GM12878 (cell line): ENCODE results near the gene FRAS1. TPM values are rescaled to one million over a fixed set of nuclear protein-coding genes. Genes with fewer than 3 reads are reported as not detected.

ENCODE experiments used
- ATAC-seq: fragments of 200-7000 bp; cut with Tn5 transposase; 3 replicates; pipeline ENCODE4 v1.9.1; 2020; ENCODE audit warnings: mild to moderate bottlenecking, moderate library complexity
- BruUV-seq: library from RNA; stranded (reverse); fragments of 400-500 nt; replicated peaks from 2 replicates; lab custom pipeline; 2021; lab: Mats Ljungman, UMichigan
- CTCF ChIA-PET: fragments of 300-600 bp; sonication (Branson Sonifier 250); formaldehyde crosslinking; extraction: SDS; loops from one replicate; lab custom pipeline; 2021; ENCODE audit warnings: inconsistent platforms; lab: Yijun Ruan, JAX
- POLR2A ChIA-PET: fragments of 350-600 bp; formaldehyde crosslinking; extraction: SDS; loops from one replicate; lab custom pipeline; 2021; ENCODE audit warnings: inconsistent platforms; lab: Charles Lee
- RAD21 ChIA-PET: fragments of 300-600 bp; sonication (Branson Sonifier 250); formaldehyde crosslinking; loops from one replicate; lab custom pipeline; 2023; ENCODE audit warnings: antibody characterized with exemption; ENCODE audit not compliant: unreplicated experiment; lab: Charles Lee
- SMC1A ChIA-PET: fragments of 300-600 bp; sonication (Branson Sonifier 250); formaldehyde crosslinking; loops from one replicate; lab custom pipeline; 2023; ENCODE audit not compliant: unreplicated experiment, uncharacterized antibody; lab: Charles Lee
- DNase-seq: peaks from one replicate; pipeline ENCODE4 v3.0.0-alpha.2; 2011; ENCODE audit warnings: low read depth, low spot score
- FAIRE-seq: peaks from 3 replicates; lab custom pipeline; 2011; peaks lifted over from hg19 to GRCh38; lab: Jason Lieb, UNC
- H2AFZ ChIP-seq: 2 replicates; pipeline ENCODE4 v1.6.0; 2011; ENCODE audit warnings: low read depth, low read length, control low read depth; ENCODE audit not compliant: control insufficient read depth
- H3K27ac ChIP-seq: 2 replicates; pipeline ENCODE4 v1.5.1; 2011; ENCODE audit warnings: control low read depth; ENCODE audit not compliant: control insufficient read depth, insufficient read depth
- H3K27me3 ChIP-seq, 2 experiments: replicated peaks in 1 of 2; 2 replicates each; pipeline versions ENCODE4 v1.6.0 to v1.6.1; 2011; ENCODE audit warnings: low read length in 1 of 2; ENCODE audit not compliant: control insufficient read depth in 2 of 2, insufficient read depth in 2 of 2
- H3K36me3 ChIP-seq, 2 experiments: 2 replicates each; pipeline ENCODE4 v1.5.1; 2011; ENCODE audit warnings: low read length in 1 of 2; ENCODE audit not compliant: control insufficient read depth in 2 of 2, insufficient read depth in 2 of 2
- H3K4me1 ChIP-seq: 2 replicates; pipeline ENCODE4 v1.6.1; 2011; ENCODE audit warnings: mild to moderate bottlenecking, low read length, moderate library complexity, mixed read lengths; ENCODE audit not compliant: control insufficient read depth, insufficient read depth
- H3K4me2 ChIP-seq: 2 replicates; pipeline ENCODE4 v1.6.0; 2011; ENCODE audit warnings: control low read depth; ENCODE audit not compliant: control insufficient read depth, insufficient read depth
- H3K4me3 ChIP-seq: fragments of 200-600 bp; sonication (generic); 2 replicates; pipeline ENCODE4 v1.5.1; 2016
- H3K79me2 ChIP-seq: 2 replicates; pipeline ENCODE4 v1.6.0; 2011; ENCODE audit warnings: low read length; ENCODE audit not compliant: control insufficient read depth, insufficient read depth
- H3K9ac ChIP-seq: 2 replicates; pipeline ENCODE4 v1.8.0; 2011; ENCODE audit warnings: low read length, control low read depth, mixed read lengths; ENCODE audit not compliant: control insufficient read depth, insufficient read depth
- H3K9me3 ChIP-seq: replicated peaks from 3 replicates; pipeline ENCODE4 v1.5.1; 2011; ENCODE audit warnings: mild to moderate bottlenecking, low read length; ENCODE audit not compliant: control insufficient read depth, insufficient read depth
- H4K20me1 ChIP-seq: 2 replicates; pipeline ENCODE4 v1.6.0; 2011; ENCODE audit not compliant: control insufficient read depth, insufficient read depth
- BACH1 ChIP-seq: fragments of 450-650 bp; IDR thresholded peaks from 2 replicates; pipeline ENCODE4 v1.6.1; 2017; ENCODE audit warnings: mild to moderate bottlenecking, borderline replicate concordance
- DPF2 ChIP-seq: fragments of 450-650 bp; IDR thresholded peaks from 2 replicates; pipeline ENCODE4 v1.6.1; 2017; ENCODE audit warnings: mild to moderate bottlenecking
- ETV6 ChIP-seq, 2 experiments: fragments of 450-650 bp in 1 of 2; IDR thresholded peaks in 1 of 2; conservative IDR thresholded peaks in 1 of 2; 2 replicates each; pipeline ENCODE4 v1.6.1; 2014; ENCODE audit warnings: antibody characterized with exemption in 1 of 2, borderline replicate concordance in 1 of 2, low read depth in 1 of 2, mild to moderate bottlenecking in 1 of 2, moderate library complexity in 1 of 2
- EZH2 ChIP-seq: IDR thresholded peaks from 2 replicates; pipeline ENCODE4 v1.6.1; 2012; ENCODE audit warnings: low read depth, mild to moderate bottlenecking, control low read depth, inconsistent platforms, low read length, borderline replicate concordance; ENCODE audit not compliant: control insufficient read depth
- HDAC6 ChIP-seq: fragments of 200-600 bp; sonication (generic); IDR thresholded peaks from one replicate; pipeline ENCODE4 v1.8.0; 2017; ENCODE audit warnings: antibody characterized with exemption; ENCODE audit not compliant: unreplicated experiment
- JUNB ChIP-seq: IDR thresholded peaks from 2 replicates; pipeline ENCODE4 v1.6.1; 2016; ENCODE audit warnings: antibody characterized with exemption, mild to moderate bottlenecking
- MYB ChIP-seq: fragments of 150-350 bp; IDR thresholded peaks from 2 replicates; pipeline ENCODE4 v1.6.1; 2014; ENCODE audit warnings: mild to moderate bottlenecking, low read depth, low read length, borderline replicate concordance
- MYC ChIP-seq: IDR thresholded peaks from 2 replicates; pipeline ENCODE4 v1.6.1; 2011; ENCODE audit warnings: mild to moderate bottlenecking, low read length, moderate library complexity, inconsistent platforms; ENCODE audit not compliant: insufficient read depth, insufficient replicate concordance, insufficient read length, severe bottlenecking
- NFYA ChIP-seq: IDR thresholded peaks from 2 replicates; pipeline ENCODE4 v1.6.1; 2011; ENCODE audit warnings: low read depth, mild to moderate bottlenecking, low read length, improper control_type of control experiment, borderline replicate concordance
- SREBF1 ChIP-seq: IDR thresholded peaks from 2 replicates; pipeline ENCODE4 v1.6.1; 2012; ENCODE audit warnings: mild to moderate bottlenecking, low read length
- YBX1 ChIP-seq: fragments of 450-650 bp; IDR thresholded peaks from 2 replicates; pipeline ENCODE4 v1.6.1; 2016; ENCODE audit warnings: antibody characterized with exemption
- ZBED1 ChIP-seq: IDR thresholded peaks from 2 replicates; pipeline ENCODE4 v1.6.1; 2016; ENCODE audit warnings: borderline replicate concordance
- WGBS: methylation state at CpG from one replicate; pipeline ENCODE4 v1.1.6; 2016; ENCODE audit warnings: low lambda C conversion rate; ENCODE audit not compliant: insufficient replicate concordance, insufficient coverage; ENCODE audit errors: missing lambda C conversion rate; 5-methylcytosine and 5-hydroxymethylcytosine counted together
- in situ Hi-C: fragments of 300-500 bp; cut with MboI; formaldehyde crosslinking; loops from 9 replicates; pipeline ENCODE4 v1.14.3; 2018; ENCODE audit warnings: mixed read lengths
- intact Hi-C: fragments of 100-400 bp; cut with micrococcal nuclease; formaldehyde crosslinking; loops from one replicate; pipeline ENCODE4 v1.14.2; 2022; ENCODE audit not compliant: unreplicated experiment
- polyA plus RNA-seq, 11 experiments: library from polyadenylated mRNA; depleted of rRNA in 4 of 11; unstranded in 6 of 11; stranded (reverse) in 5 of 11; fragments of >200 nt; fragmentation: Nextera tagmentation in 4 of 11; fragmentation: Illumina TruSeq in 1 of 11; extraction: Ambion mirVana in 4 of 11; extraction: Trizol in 1 of 11; gene quantifications; 1 replicate in 1 of 11; 2 replicates in 10 of 11; pipeline versions ENCODE4 v1.2.1 to v1.2.3, GENCODE V29; 2011 to 2016; ENCODE audit warnings: inconsistent platforms in 2 of 11, missing spikeins in 2 of 11, low read depth in 1 of 11
- total RNA-seq, 4 experiments: library from RNA; depleted of rRNA in 3 of 4; stranded (reverse); fragments of >200 nt in 3 of 4; fragmentation: Illumina TruSeq in 1 of 4; extraction: Trizol in 1 of 4; gene quantifications; 2 replicates each; pipeline versions ENCODE4 v1.2.1 to v1.2.3, GENCODE V29; 2013 to 2021
- TF ChIP-seq, protein P1 (sequence below): fragments of 450-650 bp; IDR thresholded peaks from 2 replicates; pipeline ENCODE4 v1.6.1; 2017; ENCODE audit warnings: mild to moderate bottlenecking, moderate library complexity

The FRAS1 gene
- total and polyA plus RNA-seq, 10 of the 15 experiments (the other 5 are each of a cell fraction or from before 2014, with no cell fraction given), result 0.08 to 11.7 (median 0.20) TPM

DNA sequence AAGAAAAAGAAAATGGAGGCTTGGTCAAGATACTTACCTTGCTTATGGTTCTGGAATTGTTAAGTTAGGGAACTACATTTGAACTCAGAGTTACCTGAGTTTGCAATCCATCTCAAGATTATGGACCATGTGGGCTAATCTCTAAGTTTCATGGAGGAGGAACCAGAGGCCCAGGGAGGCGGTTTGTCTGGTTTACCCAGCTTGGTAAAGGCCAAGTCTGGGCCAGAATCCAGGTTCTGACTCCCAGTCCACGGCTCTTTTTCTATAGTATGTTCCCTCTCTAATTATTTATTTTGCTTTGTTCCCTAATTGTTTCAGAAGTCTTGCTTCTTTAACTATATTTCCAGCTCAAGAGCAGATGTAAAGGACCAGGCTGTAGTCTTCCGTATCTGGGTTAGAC lies 168.1 kb downstream of the FRAS1 start:
- Histone ChIP-seq H3K4me3 (no peak overlapping the region), H3K27ac (no peak overlapping the region), H2AFZ (no peak overlapping the region), H3K4me1 (no peaks in the 10 kb centered on the region), H3K4me2 (no peak overlapping the region), H4K20me1 (no peaks in the 10 kb centered on the region), H3K79me2 (no peaks in the 10 kb centered on the region), H3K36me3 (no peaks in the 10 kb centered on the region), H3K27me3 (no peaks in the 10 kb centered on the region; a peak in 1 of 4 replicates), H3K9me3 (no peaks in the 10 kb centered on the region)
- no TSS peak for BruUV-seq
- no peak for FAIRE-seq
- intact Hi-C loops, result no loop called here
- ATAC-seq, result no peak
- DNase-seq, result no peak
- in situ Hi-C loops, result no loop called here
- 29% methylated on average over 3 of the region's 3 CpGs for WGBS
- CTCF ChIA-PET, result no interaction called here
- SMC1A ChIA-PET, result no interaction called here
- POLR2A ChIA-PET, result no interaction called here
- RAD21 ChIA-PET, result no interaction called here
- TF ChIP-seq MYC (no peak), HDAC6 (no peak), SREBF1 (no peak), NFYA (no peak), EZH2 (no peak), YBX1 (no peak), ZBED1 (no peak), JUNB (no peak), MYB (no peak), DPF2 (no peak), ETV6 (conservative IDR thresholded peaks at IDR 0.05 in 1 of 2, IDR thresholded peaks at IDR 0.05 in 1 of 2; ENCODE audit: borderline replicate concordance in 1 of 2, low read depth in 1 of 2) (no peak), BACH1 (no peak)
- TF ChIP-seq, protein P1, sequence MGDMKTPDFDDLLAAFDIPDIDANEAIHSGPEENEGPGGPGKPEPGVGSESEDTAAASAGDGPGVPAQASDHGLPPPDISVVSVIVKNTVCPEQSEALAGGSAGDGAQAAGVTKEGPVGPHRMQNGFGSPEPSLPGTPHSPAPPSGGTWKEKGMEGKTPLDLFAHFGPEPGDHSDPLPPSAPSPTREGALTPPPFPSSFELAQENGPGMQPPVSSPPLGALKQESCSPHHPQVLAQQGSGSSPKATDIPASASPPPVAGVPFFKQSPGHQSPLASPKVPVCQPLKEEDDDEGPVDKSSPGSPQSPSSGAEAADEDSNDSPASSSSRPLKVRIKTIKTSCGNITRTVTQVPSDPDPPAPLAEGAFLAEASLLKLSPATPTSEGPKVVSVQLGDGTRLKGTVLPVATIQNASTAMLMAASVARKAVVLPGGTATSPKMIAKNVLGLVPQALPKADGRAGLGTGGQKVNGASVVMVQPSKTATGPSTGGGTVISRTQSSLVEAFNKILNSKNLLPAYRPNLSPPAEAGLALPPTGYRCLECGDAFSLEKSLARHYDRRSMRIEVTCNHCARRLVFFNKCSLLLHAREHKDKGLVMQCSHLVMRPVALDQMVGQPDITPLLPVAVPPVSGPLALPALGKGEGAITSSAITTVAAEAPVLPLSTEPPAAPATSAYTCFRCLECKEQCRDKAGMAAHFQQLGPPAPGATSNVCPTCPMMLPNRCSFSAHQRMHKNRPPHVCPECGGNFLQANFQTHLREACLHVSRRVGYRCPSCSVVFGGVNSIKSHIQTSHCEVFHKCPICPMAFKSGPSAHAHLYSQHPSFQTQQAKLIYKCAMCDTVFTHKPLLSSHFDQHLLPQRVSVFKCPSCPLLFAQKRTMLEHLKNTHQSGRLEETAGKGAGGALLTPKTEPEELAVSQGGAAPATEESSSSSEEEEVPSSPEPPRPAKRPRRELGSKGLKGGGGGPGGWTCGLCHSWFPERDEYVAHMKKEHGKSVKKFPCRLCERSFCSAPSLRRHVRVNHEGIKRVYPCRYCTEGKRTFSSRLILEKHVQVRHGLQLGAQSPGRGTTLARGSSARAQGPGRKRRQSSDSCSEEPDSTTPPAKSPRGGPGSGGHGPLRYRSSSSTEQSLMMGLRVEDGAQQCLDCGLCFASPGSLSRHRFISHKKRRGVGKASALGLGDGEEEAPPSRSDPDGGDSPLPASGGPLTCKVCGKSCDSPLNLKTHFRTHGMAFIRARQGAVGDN, result no peak
- TF ChIP-seq, all 136 proteins: peak for 0
- H3K9ac ChIP-seq, result no peak overlapping the region
